GM12865 (cell line): ENCODE data around the gene NXN.

Experiments
- DNase-seq: peaks from one replicate; pipeline ENCODE4 v3.0.0; 2010; ENCODE audit warnings: low read depth
- H3K4me3 ChIP-seq: 2 replicates; pipeline ENCODE4 v1.5.1; 2011; ENCODE audit warnings: mild to moderate bottlenecking, low read depth, low read length, control low read depth
- CTCF ChIP-seq: IDR thresholded peaks from 2 replicates; pipeline ENCODE4 v1.5.1; 2011; ENCODE audit warnings: low read length, control low read depth, low read depth, inconsistent platforms; ENCODE audit not compliant: insufficient read depth; ENCODE audit errors: missing control alignments

The NXN gene

GRCh38 chr17:951325-952132, 28.0 kb downstream of the NXN start:
- no peak for DNase-seq
- TF ChIP-seq CTCF, result no peak
- no peak overlapping the region for H3K4me3 ChIP-seq

- no peak overlapping the region for H3K4me3 ChIP-seq
- TF ChIP-seq CTCF, result no peak
- DNase-seq, result no peak
Observed at GRCh38 chr17:949623-950303, 29.8 kb downstream of the NXN start.

- no peak for DNase-seq
- TF ChIP-seq CTCF, result no peak
Observed at GRCh38 chr17:948284-948852, 31.2 kb downstream of the NXN start.

GRCh38 chr17:946510-947236, 32.9 kb downstream of the NXN start:
- TF ChIP-seq CTCF, result no peak
- H3K4me3 ChIP-seq, result no peak overlapping the region
- DNase-seq, result no peak

More at GRCh38 chr17:948284-948852, 31.2 kb downstream of the NXN start:
- H3K4me3 ChIP-seq, result no peak overlapping the region

GRCh38 chr17:945672-946071, 33.9 kb downstream of the NXN start:
- TF ChIP-seq CTCF, result no peak
- H3K4me3 ChIP-seq, result no peak overlapping the region
- DNase-seq, result no peak

- DNase-seq, result no peak
- H3K4me3 ChIP-seq, result no peak overlapping the region
- TF ChIP-seq CTCF, result no peak
Observed at GRCh38 chr17:944266-944826, 35.2 kb downstream of the NXN start.
